GM19328 (cell line): ENCODE measurements around the gene PLOD2.

ENCODE experiments used
- ATAC-seq: cut with Tn5 transposase; IDR thresholded peaks from one replicate; pipeline ENCODE4 v1.9.1; 2021; ENCODE audit warnings: mild to moderate bottlenecking, moderate library complexity; ENCODE audit not compliant: unreplicated experiment

Gene PLOD2

GRCh38 chr3:146052056-146052790, 108.8 kb downstream of the PLOD2 start:
- ATAC-seq, result no peak

GRCh38 chr3:146050691-146051090, 110.3 kb downstream of the PLOD2 start:
- no peak for ATAC-seq

- ATAC-seq, result no peak
These were observed 113.5 kb downstream of the PLOD2 start for GRCh38 chr3:146047485-146047884.

GRCh38 chr3:146044046-146044445, 116.9 kb downstream of the PLOD2 start:
- ATAC-seq, result no peak

- no peak for ATAC-seq
These were observed 120.4 kb downstream of the PLOD2 start for GRCh38 chr3:146040630-146041029.

- no peak for ATAC-seq
These were observed 123.3 kb downstream of the PLOD2 start for GRCh38 chr3:146037697-146038096.

- ATAC-seq, result no peak
These were observed 124.7 kb downstream of the PLOD2 start for GRCh38 chr3:146036281-146036680.

GRCh38 chr3:146035366-146035765, 125.6 kb downstream of the PLOD2 start:
- ATAC-seq, result no peak

- ATAC-seq, result no peak
These were observed 127.0 kb downstream of the PLOD2 start for GRCh38 chr3:146033950-146034349.

- no peak for ATAC-seq
These were observed 134.4 kb downstream of the PLOD2 start for GRCh38 chr3:146026547-146026946.

- ATAC-seq, result no peak
These were observed 136.7 kb downstream of the PLOD2 start for GRCh38 chr3:146024260-146024659.

GRCh38 chr3:146020969-146021368, 140.0 kb downstream of the PLOD2 start:
- no peak for ATAC-seq

GRCh38 chr3:146019508-146019907, 141.5 kb downstream of the PLOD2 start:
- ATAC-seq, result no peak
